ENCODE data around the gene ENTPD8. TPM values are rescaled to one million over a fixed set of nuclear protein-coding genes. Genes with fewer than 3 reads are reported as not detected.

The ENTPD8 gene
- total and polyA plus RNA-seq, 2 of the 13 experiments (the other 11 are each of a cell fraction or from before 2014, with no cell fraction given), result 0.26 to 0.44 TPM

DNA sequence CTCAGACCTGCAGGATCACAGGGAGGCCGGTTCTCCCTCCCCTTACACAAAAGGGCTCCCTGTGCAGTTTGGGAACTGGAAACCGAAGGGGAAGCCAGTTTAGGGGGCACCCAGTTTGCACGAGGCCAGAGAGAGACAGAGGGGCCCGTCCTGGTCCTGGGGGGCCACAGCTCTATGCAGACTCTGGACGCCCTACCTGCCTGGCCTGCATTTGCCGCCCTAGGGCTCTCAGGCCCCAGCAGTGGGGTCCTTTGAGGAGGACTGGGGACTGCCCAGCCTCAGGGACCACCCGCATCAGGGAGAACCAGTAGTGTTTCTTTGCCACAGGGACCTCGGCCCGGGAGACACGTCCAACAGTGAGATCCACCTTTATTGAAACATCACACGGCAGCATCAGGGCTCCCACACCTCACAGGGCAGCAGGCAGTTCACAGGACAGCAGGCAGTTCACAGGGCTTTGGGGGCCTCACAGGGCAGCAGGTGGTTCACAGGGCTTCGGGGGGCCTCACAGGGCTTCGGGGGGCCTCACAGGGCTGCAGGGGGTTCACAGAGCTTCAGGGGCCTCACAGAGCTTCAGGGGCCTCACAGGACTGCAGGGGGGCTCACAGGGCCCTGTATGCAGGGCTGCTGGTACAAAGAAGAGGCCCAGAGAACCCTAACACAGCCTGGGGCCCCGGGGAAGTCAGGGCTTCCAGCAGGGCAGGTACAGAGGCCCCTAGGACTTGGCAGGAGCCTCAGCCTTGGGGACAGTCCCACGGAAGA, 18.6 kb upstream of the ENTPD8 start (continued):
- TF ChIP-seq, protein P1, sequence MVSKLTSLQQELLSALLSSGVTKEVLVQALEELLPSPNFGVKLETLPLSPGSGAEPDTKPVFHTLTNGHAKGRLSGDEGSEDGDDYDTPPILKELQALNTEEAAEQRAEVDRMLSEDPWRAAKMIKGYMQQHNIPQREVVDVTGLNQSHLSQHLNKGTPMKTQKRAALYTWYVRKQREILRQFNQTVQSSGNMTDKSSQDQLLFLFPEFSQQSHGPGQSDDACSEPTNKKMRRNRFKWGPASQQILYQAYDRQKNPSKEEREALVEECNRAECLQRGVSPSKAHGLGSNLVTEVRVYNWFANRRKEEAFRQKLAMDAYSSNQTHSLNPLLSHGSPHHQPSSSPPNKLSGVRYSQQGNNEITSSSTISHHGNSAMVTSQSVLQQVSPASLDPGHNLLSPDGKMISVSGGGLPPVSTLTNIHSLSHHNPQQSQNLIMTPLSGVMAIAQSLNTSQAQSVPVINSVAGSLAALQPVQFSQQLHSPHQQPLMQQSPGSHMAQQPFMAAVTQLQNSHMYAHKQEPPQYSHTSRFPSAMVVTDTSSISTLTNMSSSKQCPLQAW (CRISPR knock-in tag; IDR thresholded peaks at IDR 0.05), result 0 out of 2 replicates have a peak, but pooled peaks have one; percentile 55
- TF ChIP-seq NCOA5 (CRISPR knock-in tag; IDR thresholded peaks at IDR 0.05), result no peak
- TF ChIP-seq, protein P2, sequence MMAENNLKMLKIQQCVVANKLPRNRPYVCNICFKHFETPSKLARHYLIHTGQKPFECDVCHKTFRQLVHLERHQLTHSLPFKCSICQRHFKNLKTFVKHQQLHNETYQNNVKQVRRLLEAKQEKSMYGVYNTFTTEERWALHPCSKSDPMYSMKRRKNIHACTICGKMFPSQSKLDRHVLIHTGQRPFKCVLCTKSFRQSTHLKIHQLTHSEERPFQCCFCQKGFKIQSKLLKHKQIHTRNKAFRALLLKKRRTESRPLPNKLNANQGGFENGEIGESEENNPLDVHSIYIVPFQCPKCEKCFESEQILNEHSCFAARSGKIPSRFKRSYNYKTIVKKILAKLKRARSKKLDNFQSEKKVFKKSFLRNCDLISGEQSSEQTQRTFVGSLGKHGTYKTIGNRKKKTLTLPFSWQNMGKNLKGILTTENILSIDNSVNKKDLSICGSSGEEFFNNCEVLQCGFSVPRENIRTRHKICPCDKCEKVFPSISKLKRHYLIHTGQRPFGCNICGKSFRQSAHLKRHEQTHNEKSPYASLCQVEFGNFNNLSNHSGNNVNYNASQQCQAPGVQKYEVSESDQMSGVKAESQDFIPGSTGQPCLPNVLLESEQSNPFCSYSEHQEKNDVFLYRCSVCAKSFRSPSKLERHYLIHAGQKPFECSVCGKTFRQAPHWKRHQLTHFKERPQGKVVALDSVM (CRISPR knock-in tag; IDR thresholded peaks at IDR 0.05), result peak; percentile 53
- no peak for TF ChIP-seq ZNF329 (CRISPR knock-in tag; IDR thresholded peaks at IDR 0.05; ENCODE audit: low read depth)
- TF ChIP-seq STAG1 (CRISPR knock-in tag; IDR thresholded peaks at IDR 0.05), result no peak
- no peak; the same call in 1 of the 2 replicates for TF ChIP-seq KAT7 (CRISPR knock-in tag; IDR thresholded peaks at IDR 0.05; ENCODE audit: borderline replicate concordance)
- TF ChIP-seq ZNF768 (CRISPR knock-in tag; IDR thresholded peaks at IDR 0.05), result no peak
- TF ChIP-seq KDM3A (CRISPR knock-in tag; IDR thresholded peaks at IDR 0.05; ENCODE audit: low read depth), result no peak
- TF ChIP-seq ZNF629 (CRISPR knock-in tag; conservative IDR thresholded peaks at IDR 0.05), result no peak
- TF ChIP-seq ZNF335 (CRISPR knock-in tag; IDR thresholded peaks at IDR 0.05), result peak; percentile 98
- TF ChIP-seq ZNF441 (CRISPR knock-in tag; IDR thresholded peaks at IDR 0.05; ENCODE audit: borderline replicate concordance), result no peak
- no peak for TF ChIP-seq HNRNPLL (IDR thresholded peaks at IDR 0.05; ENCODE audit: low read depth, low read length, poor library complexity, severe bottlenecking)
- no peak for TF ChIP-seq NR2C2 (CRISPR knock-in tag; IDR thresholded peaks at IDR 0.05; ENCODE audit: borderline replicate concordance)
- no peak for TF ChIP-seq MAFF (IDR thresholded peaks at IDR 0.05; ENCODE audit: low read depth, low read length)
- TF ChIP-seq MYNN (CRISPR knock-in tag; IDR thresholded peaks at IDR 0.05; ENCODE audit: low read depth), result no peak
- no peak for TF ChIP-seq ZNF451 (CRISPR knock-in tag; IDR thresholded peaks at IDR 0.05)
